Activated CD4-positive, alpha-beta memory T cell treated with anti-CD3 and anti-CD28 coated beads for 36 hours (primary cell): Measurements from ENCODE around the gene TSKS. TPM values are rescaled to one million over a fixed set of nuclear protein-coding genes. Genes with fewer than 3 reads are reported as not detected.

Source experiments
- CTCF ChIA-PET: fragments of 350-600 bp; sonication (Branson Sonifier 250); formaldehyde crosslinking; loops from one replicate; lab custom pipeline; 2021; ENCODE audit warnings: antibody characterized with exemption, inconsistent platforms; lab: Charles Lee
- POLR2A ChIA-PET: fragments of 350-600 bp; sonication (Branson Sonifier 250); formaldehyde crosslinking; loops from one replicate; lab custom pipeline; 2021; ENCODE audit warnings: antibody characterized with exemption; lab: Charles Lee
- DNase-seq: peaks from one replicate; pipeline ENCODE4 v3.0.0-alpha.2; 2020
- H3K27ac Mint-ChIP-seq: one replicate; pipeline ENCODE4 v1.8.0; 2021; ENCODE audit warnings: mixed read lengths
- H3K27me3 Mint-ChIP-seq: one replicate; pipeline ENCODE4 v1.8.0; 2021; ENCODE audit warnings: mixed read lengths
- H3K36me3 Mint-ChIP-seq: one replicate; pipeline ENCODE4 v1.8.0; 2021; ENCODE audit warnings: mixed read lengths
- H3K4me1 Mint-ChIP-seq: one replicate; pipeline ENCODE4 v1.8.0; 2021; ENCODE audit warnings: low read depth, mixed read lengths
- H3K4me3 Mint-ChIP-seq: one replicate; pipeline ENCODE4 v1.8.0; 2021; ENCODE audit warnings: mild to moderate bottlenecking, mixed read lengths
- H3K9me3 Mint-ChIP-seq: one replicate; pipeline ENCODE4 v1.8.0; 2021; ENCODE audit warnings: mixed read lengths
- intact Hi-C: fragments of 100-400 bp; cut with micrococcal nuclease; formaldehyde crosslinking; loops from one replicate; pipeline ENCODE4 v1.15.1; 2023
- total RNA-seq, 2 experiments: library from RNA; stranded (reverse); gene quantifications; one replicate each; pipeline ENCODE4 v1.2.3, GENCODE V29; 2021

TSKS gene
- total RNA-seq, 2 experiments from 2014 or later: 0.40 to 0.63 TPM

DNA sequence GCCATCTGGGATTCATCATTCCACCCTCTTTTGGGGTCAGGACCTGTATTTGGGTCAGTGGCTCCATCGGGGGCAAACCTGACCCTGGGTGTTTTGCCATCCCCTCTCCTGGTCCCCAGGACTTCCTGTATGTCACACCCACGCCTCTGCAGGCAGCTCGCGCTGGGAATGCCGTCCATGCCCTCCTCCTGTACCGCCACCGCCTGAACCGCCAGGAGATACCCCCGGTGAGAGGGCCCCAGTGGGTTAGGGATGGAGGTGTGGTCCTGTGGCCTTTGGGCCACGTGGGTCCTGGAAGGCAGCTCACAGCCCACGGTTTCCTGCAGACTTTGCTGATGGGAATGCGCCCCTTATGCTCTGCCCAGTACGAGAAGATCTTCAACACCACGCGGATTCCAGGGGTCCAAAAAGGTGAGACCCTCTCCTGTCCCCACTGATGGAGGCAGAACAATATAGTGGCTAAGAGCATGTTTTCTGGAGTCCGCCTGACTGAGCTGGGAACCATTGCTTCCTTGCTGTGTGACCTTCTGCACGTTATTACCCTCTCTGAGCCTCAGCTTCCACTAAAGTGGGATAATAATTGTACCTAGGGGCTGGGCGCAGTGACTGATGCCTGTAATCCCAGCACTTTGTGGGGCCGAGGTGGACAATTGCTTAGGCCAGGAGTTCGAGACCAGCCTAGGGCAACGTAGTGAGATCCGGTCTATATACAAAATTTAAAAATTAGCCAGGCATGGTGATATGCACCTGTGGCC is 58.0 kb downstream of the TSKS start:
- CTCF ChIA-PET: interaction anchor here (1.2 kb wide), 1 partner anchor 24 kb away, joined by 4 read pairs; no protein-coding TSS in a partner anchor
- no peak overlapping the region for H3K4me3 Mint-ChIP-seq
- no peak for DNase-seq
- H3K4me1 Mint-ChIP-seq: no peaks in the 10 kb centered on the region
- no peaks in the 10 kb centered on the region for H3K9me3 Mint-ChIP-seq
- intact Hi-C loops: no loop called here
- H3K27me3 Mint-ChIP-seq: peaks cover 4% of the 10 kb centered on the region
- POLR2A ChIA-PET: no interaction called here
- H3K36me3 Mint-ChIP-seq: no peaks in the 10 kb centered on the region
- H3K27ac Mint-ChIP-seq: no peak overlapping the region

- no peak for DNase-seq
- intact Hi-C loops: no loop called here
- Mint-ChIP-seq H3K4me3 (no peak overlapping the region), H3K27ac (no peak overlapping the region), H3K36me3 (no peaks in the 10 kb centered on the region), H3K27me3 (peaks cover 4% of the 10 kb centered on the region), H3K4me1 (no peaks in the 10 kb centered on the region), H3K9me3 (no peaks in the 10 kb centered on the region)
- POLR2A ChIA-PET: interaction anchor here (0.6 kb wide), 1 partner anchor 11 kb away, joined by 3 read pairs; no protein-coding TSS in a partner anchor
- CTCF ChIA-PET: no interaction called here
These were observed 61.8 kb downstream of the TSKS start for GRCh38 chr19:49701271-49701786.

- Mint-ChIP-seq H3K36me3 (no peaks in the 10 kb centered on the region), H3K9me3 (no peaks in the 10 kb centered on the region), H3K27me3 (peaks cover 4% of the 10 kb centered on the region), H3K27ac (no peak overlapping the region), H3K4me3 (no peak overlapping the region), H3K4me1 (no peaks in the 10 kb centered on the region)
- ChIA-PET POLR2A (interaction anchor here (0.6 to 0.7 kb wide), 2 partner anchors 12 to 190 kb away, joined by 3 read pairs; no protein-coding TSS in a partner anchor), CTCF (no interaction called here)
- no peak for DNase-seq
- intact Hi-C loops: no loop called here
These were observed 62.5 kb downstream of the TSKS start for GRCh38 chr19:49700563-49700962.

GRCh38 chr19:49699364-49699763 is 63.7 kb downstream of the TSKS start:
- CTCF ChIA-PET: no interaction called here
- H3K4me3 Mint-ChIP-seq: no peak overlapping the region
- no peak overlapping the region for H3K27ac Mint-ChIP-seq
- no peaks in the 10 kb centered on the region for H3K4me1 Mint-ChIP-seq
- no peak for DNase-seq
- POLR2A ChIA-PET: no interaction called here
- intact Hi-C loops: no loop called here
- H3K36me3 Mint-ChIP-seq: no peaks in the 10 kb centered on the region
- H3K9me3 Mint-ChIP-seq: no peaks in the 10 kb centered on the region
- H3K27me3 Mint-ChIP-seq: peaks cover 4% of the 10 kb centered on the region

GRCh38 chr19:49696865-49697264 is 66.2 kb downstream of the TSKS start:
- no peak overlapping the region for H3K4me3 Mint-ChIP-seq
- DNase-seq: no peak
- H3K27me3 Mint-ChIP-seq: peaks cover 8% of the 10 kb centered on the region
- ChIA-PET POLR2A (no interaction called here), CTCF (no interaction called here)
- H3K36me3 Mint-ChIP-seq: no peaks in the 10 kb centered on the region
- intact Hi-C loops: no loop called here
- H3K9me3 Mint-ChIP-seq: no peaks in the 10 kb centered on the region
- H3K4me1 Mint-ChIP-seq: no peaks in the 10 kb centered on the region
- no peak overlapping the region for H3K27ac Mint-ChIP-seq

DNA sequence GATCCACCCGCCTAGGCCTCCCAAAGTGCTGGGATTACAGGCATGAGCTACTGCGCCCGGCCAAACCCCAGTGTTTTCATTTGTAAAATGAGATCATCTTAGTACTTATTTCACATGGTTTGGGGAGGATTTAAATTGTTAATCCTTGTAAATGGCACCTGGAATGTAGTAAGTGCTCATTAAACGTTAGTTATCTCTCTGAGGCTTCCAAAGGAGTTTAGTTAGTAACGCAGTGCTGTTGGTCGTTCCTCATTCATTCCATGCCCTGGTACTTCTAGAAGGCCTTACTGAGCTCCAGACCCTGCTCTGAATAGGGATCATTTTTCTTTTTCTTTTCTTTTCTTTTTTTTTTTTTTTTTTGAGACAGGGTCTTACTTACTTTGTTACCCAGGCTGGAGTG is 67.0 kb downstream of the TSKS start:
- Mint-ChIP-seq H3K36me3 (no peaks in the 10 kb centered on the region), H3K27ac (no peak overlapping the region), H3K4me1 (peaks cover 3% of the 10 kb centered on the region), H3K27me3 (peaks cover 9% of the 10 kb centered on the region), H3K9me3 (no peaks in the 10 kb centered on the region), H3K4me3 (no peak overlapping the region)
- ChIA-PET POLR2A (interaction anchor here (0.6 kb wide), 1 partner anchor 11 kb away, joined by 4 read pairs; no protein-coding TSS in a partner anchor), CTCF (interaction anchor here (1.3 kb wide), 1 partner anchor 15 kb away, joined by 8 read pairs; no protein-coding TSS in a partner anchor)
- DNase-seq: no peak
- intact Hi-C loops: no loop called here

- Mint-ChIP-seq H3K9me3 (no peaks in the 10 kb centered on the region), H3K36me3 (peaks cover 18% of the 10 kb centered on the region), H3K4me1 (peaks cover 16% of the 10 kb centered on the region), H3K27me3 (peaks cover 15% of the 10 kb centered on the region), H3K4me3 (no peak overlapping the region), H3K27ac (no peak overlapping the region)
- ChIA-PET POLR2A (interaction anchor here (0.9 kb wide), 1 partner anchor 11 kb away, joined by 3 read pairs; no protein-coding TSS in a partner anchor), CTCF (interaction anchor here (0.8 to 1.5 kb wide), 2 partner anchors 11 to 178 kb away, joined by 3 to 8 read pairs; no protein-coding TSS in a partner anchor)
- DNase-seq: no peak
- intact Hi-C loops: no loop called here
These were observed 71.0 kb downstream of the TSKS start for GRCh38 chr19:49692147-49692506.

- Mint-ChIP-seq H3K9me3 (no peaks in the 10 kb centered on the region), H3K4me1 (peaks cover 16% of the 10 kb centered on the region), H3K27me3 (peaks cover 15% of the 10 kb centered on the region), H3K4me3 (peak overlapping the region; percentile 75), H3K36me3 (peaks cover 22% of the 10 kb centered on the region), H3K27ac (no peak overlapping the region)
- ChIA-PET CTCF (interaction anchor here (0.8 to 1.6 kb wide), 3 partner anchors 11 to 178 kb away, joined by 3 to 8 read pairs (median 3); no protein-coding TSS in a partner anchor), POLR2A (interaction anchor here (0.9 to 2.0 kb wide), 2 partner anchors 11 to 15 kb away, joined by 3 to 6 read pairs; partner anchors contain the start of gene PRMT1)
- intact Hi-C loops: no loop called here
- DNase-seq: peak; percentile 57
These were observed 71.6 kb downstream of the TSKS start for GRCh38 chr19:49691243-49692146.

- POLR2A ChIA-PET: interaction anchor here (0.7 to 2.0 kb wide), 2 partner anchors 11 to 14 kb away, joined by 3 to 6 read pairs; partner anchors contain the start of gene PRMT1
- Mint-ChIP-seq H3K4me3 (peak within 1 kb of the TSS; percentile 75), H3K36me3 (peaks cover 23% of the 10 kb centered on the region), H3K27me3 (peaks cover 15% of the 10 kb centered on the region), H3K27ac (no peak within 1 kb of the TSS), H3K9me3 (no peaks in the 10 kb centered on the region), H3K4me1 (peaks cover 16% of the 10 kb centered on the region)
- CTCF ChIA-PET: interaction anchor here (1.6 kb wide), 1 partner anchor 14 kb away, joined by 3 read pairs; no protein-coding TSS in a partner anchor
- intact Hi-C loops: no loop called here
- DNase-seq: peak; percentile 71
These were observed 72.4 kb downstream of the TSKS start, which contains the start of gene CPT1C for GRCh38 chr19:49690656-49691242. Gene CPT1C (plus strand): TSS chr19:49691116. CDS start chr19:49692253, 1,137 bp downstream.

DNA sequence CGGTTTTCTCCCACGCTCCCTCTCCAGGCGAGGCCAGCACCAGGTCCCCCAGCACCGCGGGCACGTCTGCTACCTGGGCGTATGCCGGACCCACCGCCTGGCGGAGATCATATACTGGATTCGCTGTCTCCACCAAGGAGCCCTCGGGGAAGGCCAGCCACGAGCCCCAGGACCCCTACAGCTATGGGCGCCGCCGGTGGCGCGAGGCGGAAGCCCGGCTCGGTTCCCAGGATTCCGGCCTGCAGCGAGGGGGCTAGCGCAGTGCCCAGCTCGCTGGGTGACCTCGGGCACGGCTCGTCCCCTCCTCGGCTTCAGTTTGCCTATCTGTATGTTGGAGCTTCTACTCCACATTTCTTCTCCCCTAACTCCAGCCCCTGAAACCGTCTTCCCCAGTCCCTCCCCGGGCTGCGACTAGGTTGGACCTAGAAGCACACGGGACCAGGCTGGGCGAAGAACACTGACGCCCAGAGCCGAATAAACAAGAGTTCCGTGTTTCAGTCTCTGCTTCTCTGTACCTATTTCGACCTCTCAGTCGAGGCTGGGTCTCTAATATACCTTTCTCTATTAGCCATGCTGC is 72.9 kb downstream of the TSKS start:
- CTCF ChIA-PET: interaction anchor here (0.6 to 1.6 kb wide), 2 partner anchors 14 to 889 kb away, joined by 3 read pairs; no protein-coding TSS in a partner anchor
- H3K27me3 Mint-ChIP-seq: peaks cover 15% of the 10 kb centered on the region
- no peak overlapping the region for H3K27ac Mint-ChIP-seq
- H3K4me3 Mint-ChIP-seq: peak overlapping the region; percentile 75
- DNase-seq: no peak
- intact Hi-C loops: no loop called here
- H3K36me3 Mint-ChIP-seq: peaks cover 29% of the 10 kb centered on the region
- POLR2A ChIA-PET: interaction anchor here (0.7 to 2.0 kb wide), 2 partner anchors 12 to 13 kb away, joined by 3 to 6 read pairs; partner anchors contain the start of gene PRMT1
- peaks cover 16% of the 10 kb centered on the region for H3K4me1 Mint-ChIP-seq
- H3K9me3 Mint-ChIP-seq: no peaks in the 10 kb centered on the region
